Hematopoietic multipotent progenitor cell treated with erythropoietin and hydrocortisone succinate and interleukin-3 and kit ligand, for 17 days (in vitro differentiated cells): ENCODE measurements around the gene LATS2.
A peak's percentile ranks its signal among the peaks of the same experiment; 100 is the strongest.
"Not testable (repeated sequence)": the region's sequence is repeated elsewhere in the genome, so short reads cannot be mapped to it uniquely, and the experiment has no call there.

ENCODE experiments used
- DNase-seq: peaks from one replicate; pipeline ENCODE4 v3.0.0-alpha.2; 2015; ENCODE audit warnings: low spot score

LATS2 gene

DNA sequence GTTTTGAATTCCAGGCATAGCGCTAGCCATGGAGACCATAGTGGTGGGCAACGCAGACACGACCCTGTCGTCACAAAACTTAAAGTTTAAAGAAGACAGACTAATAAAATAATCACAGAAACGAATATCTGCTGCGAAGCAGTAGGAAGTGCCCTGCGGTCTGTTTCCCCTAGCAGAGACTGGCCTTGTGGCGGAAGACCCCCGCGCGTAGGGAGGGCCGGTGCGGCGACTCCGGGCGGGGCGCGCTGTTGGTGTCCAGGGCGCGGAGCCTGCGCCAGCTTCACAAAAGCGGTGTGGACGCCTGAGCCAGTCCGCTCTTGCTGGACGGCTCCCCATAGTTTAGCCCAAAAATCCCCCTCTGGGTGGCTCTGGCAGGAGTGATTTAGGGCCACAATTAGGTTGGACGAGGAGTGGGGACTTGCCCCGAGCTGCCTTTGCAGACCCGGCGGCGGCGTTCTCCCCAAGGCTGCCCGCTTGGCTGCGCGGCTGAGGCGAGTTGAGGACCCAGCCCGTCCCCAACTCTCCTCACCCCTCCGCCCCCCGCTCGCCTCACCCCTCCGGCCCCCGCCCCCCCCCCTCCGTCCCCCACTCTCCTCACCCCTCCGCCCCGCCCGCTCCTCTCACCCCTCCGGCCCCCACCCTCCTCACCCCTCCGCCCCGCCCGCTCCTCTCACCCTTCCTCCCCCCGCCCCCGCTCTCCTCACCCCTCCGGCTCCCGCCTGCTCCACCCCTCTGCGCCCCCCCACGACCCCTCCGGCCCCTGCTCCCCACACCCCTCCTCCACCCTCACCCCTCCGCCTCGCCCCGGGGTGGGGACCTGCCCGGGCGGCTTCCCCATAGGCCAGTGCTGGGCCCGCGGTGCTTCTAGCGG is 14.2 kb upstream of the LATS2 start:
- peak; percentile 20 for DNase-seq

DNA sequence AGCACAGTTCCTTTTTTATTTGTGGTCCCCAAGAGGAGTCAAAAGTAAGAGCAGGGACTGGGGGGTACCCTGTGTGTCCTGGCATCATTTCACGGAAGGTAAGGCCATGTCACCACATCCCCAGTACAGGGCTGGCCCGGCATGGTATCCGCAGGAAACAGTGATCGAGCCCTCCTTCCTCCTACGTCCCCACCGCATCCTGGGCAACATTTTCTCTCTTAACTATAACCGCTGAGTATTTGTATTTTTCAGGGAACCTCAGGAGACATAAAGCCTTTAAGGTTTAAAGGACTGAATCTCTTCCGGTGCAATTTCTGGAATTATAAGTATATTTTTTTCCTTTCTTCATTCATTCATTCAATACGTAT is 13.6 kb upstream of the LATS2 start:
- DNase-seq = no peak

DNA sequence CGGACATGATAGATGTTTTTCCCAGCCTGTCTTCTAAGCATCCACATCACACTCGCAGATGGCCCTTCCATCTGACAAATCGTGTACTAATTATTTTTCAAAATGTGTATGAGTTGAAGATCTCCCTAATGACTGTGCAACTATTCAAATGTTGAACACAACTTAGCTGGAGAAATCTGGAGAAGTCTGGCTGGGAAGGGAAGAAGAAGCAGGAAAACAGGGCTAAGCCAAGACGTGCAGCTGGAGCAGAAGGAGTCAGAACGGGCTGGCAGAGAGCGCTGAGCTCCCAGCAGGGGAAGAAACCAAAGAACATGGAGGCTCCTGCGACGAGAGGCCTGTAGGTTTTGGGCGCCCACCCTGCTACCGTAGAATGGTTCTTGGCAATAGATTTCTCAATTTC is 13.2 kb upstream of the LATS2 start:
- no peak for DNase-seq

DNA sequence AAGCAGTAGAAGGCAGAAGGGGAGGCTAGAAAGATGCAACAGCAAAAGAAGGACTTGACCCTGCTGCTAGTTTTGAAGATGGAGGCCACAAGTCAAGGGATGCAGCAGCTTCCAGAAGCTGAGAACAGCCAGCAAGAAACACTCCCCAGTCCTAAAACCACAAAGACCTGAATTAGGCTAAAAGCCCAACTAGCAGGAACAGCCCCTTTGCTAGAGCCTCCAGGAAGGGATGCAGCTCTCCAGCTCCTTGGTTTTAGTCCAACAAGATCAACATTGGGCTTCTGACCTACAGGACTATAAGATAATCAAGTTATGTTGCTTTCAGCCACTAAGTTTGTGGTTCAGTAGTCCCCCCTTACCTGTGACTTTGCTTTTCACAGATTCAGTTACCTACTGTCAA is 10.5 kb upstream of the LATS2 start:
- no peak for DNase-seq

DNA sequence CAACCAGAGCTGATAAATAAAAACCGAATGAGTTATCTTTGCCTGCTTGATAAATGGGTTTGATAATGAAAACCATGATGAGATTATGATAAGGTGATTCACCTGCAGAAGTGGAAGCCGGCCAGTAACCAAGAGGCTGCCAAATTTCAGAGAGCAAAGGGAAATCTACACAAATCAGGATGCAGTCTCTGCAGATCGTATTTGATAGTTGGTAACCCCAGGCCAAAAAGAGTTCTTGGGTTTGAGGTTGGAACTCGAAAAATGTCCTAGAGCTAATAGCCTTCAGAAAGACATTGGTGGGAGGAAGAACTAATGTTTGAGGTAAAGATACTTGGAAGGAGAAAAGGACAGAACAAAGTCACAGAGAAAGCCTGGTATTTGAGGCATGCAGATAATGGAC is 9.6 kb upstream of the LATS2 start:
- no peak for DNase-seq

DNA sequence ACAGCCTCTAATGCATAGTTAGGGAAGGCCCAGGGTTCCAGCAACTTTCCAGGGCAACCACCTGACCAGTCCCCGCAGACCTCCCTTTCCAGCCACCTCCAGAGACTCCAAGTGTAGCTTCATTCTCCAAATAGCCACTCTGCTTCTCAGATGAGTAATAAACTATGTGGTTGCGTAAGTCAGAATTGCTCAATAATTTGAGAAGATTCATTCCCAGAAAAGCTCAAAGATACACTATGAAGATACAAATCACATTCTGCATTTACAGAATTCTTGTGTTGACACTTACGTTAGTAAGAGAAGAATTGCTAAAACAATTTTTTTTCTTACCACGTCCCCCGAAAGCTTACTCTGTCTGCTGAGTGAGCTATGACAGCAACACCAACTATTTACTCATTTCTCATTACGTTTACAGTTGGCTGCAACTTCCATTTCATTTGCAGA is 8.2 kb upstream of the LATS2 start:
- DNase-seq = no peak

DNA sequence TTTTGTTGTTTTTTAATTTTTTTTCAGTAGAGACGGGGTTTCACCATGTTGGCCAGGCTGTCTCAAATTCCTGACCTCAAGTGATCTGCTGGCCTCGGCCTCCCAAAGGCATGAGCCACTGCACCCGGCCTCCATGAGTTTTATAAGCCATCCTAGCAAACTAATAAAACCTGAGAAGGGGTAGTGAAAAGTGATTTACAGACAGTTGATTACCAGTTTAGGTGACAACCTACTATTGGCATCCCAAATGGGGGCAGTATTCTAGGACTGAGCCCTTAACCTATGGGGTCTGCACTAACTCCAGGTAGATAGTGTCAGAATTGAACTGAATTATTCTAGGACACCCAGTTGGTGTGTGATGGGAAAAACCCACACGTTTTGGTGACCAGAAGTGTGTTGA is 6.5 kb upstream of the LATS2 start:
- no peak for DNase-seq

DNA sequence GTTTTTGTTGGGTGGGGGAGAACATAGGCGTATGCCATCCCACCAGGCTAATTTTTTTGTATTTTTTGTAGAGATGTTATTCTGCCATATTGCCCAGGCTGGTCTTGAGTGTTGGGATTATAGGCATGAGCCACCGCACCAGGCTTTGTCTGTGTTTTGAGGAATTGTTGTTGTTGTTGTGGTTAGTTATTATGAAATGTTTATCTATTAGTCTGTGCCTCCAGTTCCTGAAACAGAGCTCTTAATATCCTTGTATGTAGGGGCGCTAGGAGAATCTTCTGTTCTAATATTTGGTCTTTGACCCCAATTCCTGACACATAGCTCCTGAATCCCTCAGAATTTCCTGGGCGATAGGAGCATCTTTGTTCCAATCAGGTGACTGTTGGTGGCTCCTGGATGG is 5.6 kb upstream of the LATS2 start:
- DNase-seq = no peak

DNA sequence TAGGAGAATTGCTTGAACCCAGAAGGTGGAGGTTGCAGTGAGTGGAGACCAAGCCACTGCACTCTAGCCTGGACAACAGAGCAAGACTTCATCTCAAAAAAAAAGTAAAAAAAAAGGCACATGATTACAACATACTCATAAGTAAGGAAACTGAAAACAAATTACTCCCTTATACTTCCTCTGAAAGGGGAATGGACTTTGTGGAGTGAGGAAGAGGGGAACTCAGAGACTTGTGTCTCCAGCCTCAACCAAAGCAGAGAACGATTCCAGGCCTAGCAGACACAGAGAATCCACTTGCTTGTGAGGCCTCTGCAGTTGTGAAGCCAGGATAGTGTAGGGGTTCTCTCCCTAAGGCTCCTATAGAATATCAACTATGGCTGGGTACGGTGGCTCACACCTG is 4.3 kb upstream of the LATS2 start:
- DNase-seq = no peak

DNA sequence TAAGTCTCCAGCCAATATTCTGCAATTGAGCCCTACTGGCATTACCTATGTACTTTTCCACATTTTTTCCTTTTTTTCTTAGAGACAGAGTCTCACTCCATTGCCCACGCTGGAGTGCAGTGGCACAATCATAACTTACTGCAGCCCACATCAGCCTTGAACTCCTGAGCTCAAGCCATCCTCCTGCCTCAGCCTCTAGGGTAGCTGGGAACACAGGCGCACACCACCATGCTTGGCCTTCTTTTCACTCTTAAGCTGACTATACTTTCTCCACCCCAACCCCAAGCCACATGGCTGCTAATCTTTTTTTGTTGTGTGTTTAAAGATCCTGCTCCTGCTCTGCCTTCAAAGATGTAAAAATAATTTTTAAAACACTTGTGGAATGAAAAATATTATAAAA is 1.6 kb upstream of the LATS2 start:
- no peak for DNase-seq

DNA sequence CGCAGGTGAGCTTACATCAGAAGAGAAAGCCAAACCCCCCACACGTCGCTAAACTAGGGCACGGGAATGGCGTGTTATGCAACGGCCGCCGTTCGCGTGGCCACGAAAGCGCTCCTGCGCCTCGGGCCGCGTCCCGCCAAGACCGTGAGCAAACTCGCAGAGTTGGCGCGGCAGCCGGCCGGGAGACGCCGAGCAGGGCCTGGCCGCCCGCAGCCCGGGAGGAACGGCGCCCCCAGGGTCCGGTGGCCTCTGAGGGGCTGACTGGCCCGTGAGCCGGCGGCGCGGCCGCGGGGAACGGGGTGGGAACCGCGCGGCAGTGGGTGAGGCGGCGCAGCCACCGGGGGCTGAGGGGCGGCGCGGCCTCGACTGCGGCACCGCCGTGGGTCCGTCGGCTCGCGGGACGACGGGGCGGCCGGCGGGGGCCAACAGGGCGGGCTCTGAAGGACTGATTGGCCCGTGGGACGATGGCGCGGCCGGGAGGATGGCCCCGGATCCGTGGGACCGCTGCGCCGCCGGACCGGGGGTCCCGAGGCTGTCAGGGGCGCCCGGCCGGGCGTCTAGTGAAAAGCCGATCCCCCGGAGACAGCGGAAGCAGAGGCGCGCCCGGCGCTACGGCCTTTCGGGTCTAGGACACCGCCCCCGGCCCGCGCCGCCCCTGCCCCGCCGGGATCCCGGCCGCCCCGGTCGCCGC is 903 bp downstream of the LATS2 start:
- no peak for DNase-seq

DNA sequence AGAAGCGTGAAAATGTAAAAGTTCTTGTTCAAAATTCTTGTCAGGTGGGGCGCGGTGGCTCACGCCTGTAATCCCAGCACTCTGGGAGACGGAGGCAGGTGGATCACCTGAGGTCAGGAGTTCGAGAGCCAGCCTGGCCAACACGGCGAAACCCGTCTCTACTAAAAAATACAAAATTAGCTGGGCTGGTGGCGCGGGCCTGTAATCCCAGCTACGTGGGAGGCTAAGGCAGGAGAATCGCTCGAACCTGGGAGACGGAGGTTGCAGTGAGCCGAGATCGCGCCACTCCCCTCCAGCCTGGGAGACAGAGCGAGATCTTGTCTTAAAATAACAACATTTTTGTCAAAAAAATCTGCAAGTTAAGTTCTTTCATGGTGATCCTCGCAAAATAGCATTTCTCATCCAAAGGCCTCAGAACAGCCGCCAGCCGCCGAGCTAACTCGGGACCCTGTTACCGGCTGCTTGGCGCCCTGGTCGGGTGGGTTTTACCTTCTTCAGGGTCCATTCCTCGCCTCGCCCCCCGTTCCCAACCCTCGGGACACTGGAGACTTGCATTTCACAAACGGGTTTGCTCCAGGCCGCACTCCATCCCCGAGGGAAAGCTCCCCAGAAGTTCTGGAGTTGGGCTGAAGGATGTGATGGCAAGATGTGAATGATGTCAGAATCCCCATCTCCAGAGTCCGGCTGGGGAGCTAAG is 1.6 kb downstream of the LATS2 start:
- no peak for DNase-seq

DNA sequence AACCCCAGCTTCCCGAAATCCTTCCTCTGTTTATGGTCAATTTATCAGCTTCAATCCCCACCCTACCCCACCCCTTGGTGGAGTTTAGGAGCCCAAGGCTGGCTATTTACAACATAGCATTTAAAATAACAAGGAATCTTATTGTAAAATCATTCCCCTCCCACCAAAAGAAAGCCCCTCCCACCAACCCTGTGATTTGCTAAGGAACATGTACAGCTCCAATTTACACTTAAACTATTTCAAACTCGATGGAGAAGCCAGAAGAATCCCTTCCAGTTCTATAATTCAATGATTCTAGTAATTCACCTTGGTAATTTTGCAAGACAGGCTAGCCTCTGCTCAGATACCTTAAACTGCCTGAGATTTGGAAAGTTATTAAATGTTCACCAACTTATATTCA is 3.0 kb downstream of the LATS2 start:
- DNase-seq = no peak

DNA sequence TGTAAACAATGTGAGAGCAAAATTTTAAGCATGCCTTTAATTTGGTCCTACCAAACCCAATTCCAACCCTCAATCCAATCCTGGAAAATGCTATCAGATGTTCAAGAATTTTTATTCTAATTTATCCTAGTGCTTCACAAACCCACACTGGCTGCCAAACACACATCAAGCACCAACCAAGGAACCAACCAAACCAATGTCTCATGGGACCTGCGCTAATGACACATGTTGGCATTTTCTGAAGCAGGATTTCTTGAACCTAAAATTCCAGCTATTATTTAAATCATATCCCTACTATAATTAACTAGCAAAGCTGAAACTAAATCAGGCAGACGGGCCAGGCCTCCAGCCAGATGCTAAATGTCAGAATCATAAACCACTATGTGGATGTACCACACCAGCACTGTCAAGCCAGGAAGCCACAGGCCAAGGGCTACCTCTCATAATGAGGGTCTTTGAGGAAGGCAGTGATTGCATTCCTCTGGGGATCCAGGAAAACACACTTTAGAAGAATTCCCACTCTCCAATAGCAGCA is 5.8 kb downstream of the LATS2 start:
- DNase-seq = no peak

DNA sequence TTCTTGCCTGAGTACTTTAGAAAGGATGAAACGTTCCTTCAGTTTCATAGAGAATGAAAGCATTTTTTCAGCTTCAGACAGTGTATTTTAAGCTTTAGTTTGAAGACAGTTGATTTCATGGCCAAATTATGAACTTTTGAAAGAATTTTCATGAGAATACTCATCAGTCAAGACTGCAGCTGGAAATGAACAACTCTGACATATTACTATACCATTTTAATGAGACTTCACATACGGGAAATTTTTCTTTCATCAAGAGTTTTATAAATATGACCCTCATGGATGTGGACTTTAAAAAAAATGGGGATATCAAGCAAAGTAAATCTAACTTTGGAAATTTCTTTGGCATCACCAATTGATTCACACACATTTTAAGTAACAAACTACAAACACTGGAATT is 6.4 kb downstream of the LATS2 start:
- no peak for DNase-seq

DNA sequence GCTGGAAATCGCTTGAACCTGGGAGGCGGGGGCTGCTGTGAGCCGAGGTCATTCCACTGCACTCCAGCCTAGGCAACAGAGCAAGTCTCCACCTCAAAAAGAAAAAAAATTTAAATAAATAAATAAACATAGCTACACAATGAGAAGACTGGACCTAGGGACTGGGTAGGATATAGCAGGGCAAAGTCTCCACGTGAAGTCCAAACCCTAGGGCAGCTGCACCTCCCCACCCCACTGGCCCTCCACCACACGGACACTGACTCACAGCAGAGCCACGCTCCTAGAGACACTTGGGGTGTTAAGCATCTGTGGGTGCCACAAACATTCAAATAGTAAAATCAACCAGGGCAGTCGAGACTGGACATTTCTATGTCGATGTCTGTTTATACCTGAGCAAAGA is 7.1 kb downstream of the LATS2 start:
- DNase-seq = no peak

DNA sequence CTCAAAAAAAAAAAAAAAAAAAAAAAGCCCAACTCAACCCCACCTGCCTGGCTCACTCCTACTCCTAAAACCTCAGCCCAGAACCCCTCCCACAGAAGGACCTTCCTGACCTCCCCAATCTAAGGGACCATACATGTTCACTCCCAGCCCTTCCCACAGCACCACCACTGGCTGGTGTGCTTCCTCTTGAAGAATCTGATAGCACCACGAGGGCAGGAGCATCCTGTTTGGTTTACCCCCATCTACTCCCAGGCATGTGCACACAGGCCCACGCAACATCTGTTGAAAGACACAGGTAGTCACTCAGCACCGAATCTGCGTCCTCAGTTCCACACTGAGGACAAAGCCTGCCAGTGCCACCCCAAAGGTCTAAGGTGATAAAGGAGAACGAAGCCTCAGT is 8.2 kb downstream of the LATS2 start:
- no peak for DNase-seq

DNA sequence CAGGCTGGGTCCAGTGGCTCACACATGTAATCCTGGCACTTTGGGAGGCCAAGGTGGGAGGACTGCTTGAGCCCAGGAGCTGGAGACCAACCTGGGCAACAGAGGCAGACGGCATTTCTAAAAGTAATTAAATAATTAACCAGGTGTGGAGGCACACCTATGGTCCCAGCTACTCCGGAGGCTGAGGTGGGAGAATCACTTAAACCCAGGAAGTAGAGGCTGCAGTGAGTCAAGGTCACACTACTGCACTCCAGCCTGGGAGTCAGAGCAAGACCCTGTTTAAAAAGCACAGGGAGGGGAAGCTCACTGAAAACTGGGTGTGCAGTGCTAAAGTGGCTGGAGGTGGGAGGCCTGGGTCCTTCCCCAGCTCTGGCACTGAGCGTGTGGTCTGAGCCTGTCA is 9.7 kb downstream of the LATS2 start:
- DNase-seq = no peak

DNA sequence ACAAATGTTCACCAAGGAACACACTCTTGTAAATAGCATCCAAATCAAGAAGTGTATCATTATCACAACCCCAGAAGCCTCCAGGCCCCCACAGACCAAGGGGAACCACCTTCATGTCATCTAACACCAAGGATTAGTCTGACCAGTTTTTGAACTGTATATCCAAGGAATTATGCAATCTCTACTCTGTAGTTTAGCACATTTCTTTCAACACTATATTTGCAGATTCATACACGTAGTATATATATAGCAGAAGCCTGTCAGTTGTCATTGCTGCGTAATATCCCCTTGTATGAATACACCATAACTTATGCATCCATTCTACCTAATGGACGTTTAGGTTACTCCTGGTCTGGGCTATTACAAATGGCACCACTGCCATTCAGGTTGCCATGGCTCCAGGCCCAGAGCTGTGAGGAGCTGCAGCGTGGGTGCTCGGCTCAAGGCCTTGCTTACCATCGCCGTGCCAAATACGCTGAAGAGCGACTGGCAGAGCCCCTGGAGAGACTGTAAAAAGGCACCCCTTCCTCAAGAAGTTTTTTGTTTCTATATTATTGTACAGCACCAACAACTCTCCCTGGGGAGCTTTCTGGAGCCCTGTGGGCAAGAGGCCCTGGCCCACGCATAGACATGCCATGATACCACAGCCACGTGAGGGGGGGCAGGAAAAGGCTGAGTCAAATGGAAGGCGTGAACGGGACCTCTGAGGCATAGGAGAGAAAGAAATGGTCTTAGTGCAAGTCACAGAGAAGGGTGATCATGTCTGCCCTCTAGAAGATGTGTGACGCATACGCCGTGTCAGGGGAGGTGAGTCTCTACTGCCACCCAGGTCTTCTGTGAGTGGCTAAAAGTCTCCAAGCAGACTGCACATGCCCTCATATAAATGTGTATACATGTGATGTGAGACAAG is 10.8 kb downstream of the LATS2 start:
- no peak for DNase-seq

DNA sequence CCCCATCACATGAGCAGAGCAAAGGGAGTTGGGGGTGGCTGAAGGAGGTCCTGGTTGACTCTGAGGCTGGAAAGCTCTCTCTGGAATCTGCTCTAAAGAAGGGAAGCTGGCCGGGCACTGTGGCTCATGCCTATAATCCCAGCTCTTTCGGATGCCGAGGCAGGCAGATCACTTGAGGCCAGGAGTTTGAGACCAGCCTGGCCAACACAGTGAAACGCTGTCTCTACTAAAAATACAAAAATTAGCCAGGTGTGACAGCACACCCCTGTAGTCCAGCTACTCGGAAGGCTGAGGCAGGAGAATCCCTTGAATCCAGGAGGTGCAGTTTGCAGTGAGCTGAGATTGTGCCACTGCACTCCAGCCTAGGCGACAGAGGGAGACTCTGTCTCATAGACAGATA is 11.7 kb downstream of the LATS2 start:
- not testable (repeated sequence) for DNase-seq

DNA sequence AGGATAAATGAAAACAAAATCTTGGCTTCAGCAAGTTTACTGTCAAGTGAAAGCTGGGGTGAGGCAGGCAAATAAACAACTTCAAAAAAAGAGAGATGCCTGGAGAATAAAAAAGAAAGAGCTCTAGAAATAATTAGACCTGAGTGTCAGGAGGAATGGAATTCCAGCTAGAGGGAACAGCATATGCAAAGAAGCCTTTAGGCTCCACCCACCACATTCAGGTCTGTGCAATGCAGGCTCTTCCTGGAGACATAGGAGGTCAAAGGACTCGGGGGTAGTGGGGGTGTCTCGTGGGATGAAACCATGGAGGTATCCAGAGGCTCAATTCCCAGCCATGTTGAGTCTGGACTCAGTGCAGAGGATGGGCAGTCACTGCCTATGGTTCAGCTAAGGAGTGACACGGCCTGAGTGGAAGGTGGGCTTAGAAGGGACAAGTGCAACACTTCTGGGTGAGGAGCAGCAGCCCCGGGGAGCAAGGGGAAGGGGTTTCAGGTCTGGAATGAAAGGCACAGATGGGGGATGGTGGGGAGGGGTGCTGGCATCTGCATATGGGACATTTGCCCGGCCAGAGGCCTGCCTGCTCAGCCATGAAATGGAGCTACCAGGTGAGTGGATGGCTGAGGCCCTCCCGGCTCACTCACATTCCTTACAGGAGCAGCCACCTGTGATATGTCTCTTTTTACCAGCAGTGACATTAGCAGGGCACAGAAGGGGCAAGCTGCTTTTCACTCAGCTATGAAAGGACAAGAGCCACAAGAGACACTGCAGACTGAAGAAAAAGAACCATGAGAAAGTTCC is 12.3 kb downstream of the LATS2 start:
- no peak for DNase-seq
